GM12865 (cell line): ENCODE data around the gene NXN.

Experiments
- DNase-seq: peaks from one replicate; pipeline ENCODE4 v3.0.0; 2010; ENCODE audit warnings: low read depth
- H3K4me3 ChIP-seq: 2 replicates; pipeline ENCODE4 v1.5.1; 2011; ENCODE audit warnings: mild to moderate bottlenecking, low read depth, low read length, control low read depth
- TF ChIP-seq, protein P1 (sequence below): IDR thresholded peaks from 2 replicates; pipeline ENCODE4 v1.5.1; 2011; ENCODE audit warnings: low read length, control low read depth, low read depth, inconsistent platforms; ENCODE audit not compliant: insufficient read depth; ENCODE audit errors: missing control alignments

NXN gene

DNA sequence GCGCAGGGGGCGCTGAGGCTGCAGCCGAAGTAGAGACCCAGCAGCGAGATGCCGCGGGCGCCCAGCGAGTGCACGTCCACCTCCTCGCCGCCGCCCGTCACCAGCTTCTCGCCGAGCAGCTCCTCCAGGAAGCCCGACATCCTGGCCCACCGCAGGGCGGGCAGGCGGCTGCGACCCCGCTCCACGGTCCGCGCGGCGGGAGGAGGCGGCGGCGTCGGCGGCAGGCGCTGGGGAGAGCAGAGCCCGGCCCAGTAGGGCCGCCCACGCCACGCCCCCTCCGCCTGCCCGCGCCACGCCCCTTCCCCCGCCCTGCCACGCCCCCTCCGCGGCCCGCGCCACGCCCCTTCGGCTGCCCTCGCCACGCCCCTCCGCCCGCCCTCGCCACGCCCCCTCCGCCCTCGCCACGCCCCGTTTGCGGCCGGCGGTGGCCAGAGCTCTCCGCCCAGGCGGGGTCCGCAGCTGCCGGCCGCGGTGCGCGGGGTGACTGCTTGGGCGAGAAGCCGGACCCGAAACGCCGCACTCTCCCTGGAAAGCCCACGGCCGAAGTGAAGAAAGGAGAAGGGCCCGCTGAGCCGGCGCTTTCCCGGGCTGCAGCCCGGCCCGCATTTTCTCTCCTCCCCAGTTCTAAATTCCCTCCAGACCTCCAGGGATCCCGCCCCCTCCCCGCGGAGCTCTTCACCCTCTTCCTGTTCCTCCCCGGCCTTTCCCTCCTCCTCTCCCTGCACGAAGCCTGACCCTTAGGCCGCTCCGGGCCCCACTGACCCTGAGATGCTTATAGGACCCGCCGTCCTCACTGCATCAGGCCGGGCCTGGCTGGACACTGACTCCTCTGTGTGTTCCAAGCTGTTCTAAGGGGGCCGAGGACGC, at the start of gene NXN:
Gene NXN, minus strand, starts transcription at position 238 of the 867 bp plus-strand sequence.
- DNase-seq, result peak; percentile 84
- TF ChIP-seq, protein P1, sequence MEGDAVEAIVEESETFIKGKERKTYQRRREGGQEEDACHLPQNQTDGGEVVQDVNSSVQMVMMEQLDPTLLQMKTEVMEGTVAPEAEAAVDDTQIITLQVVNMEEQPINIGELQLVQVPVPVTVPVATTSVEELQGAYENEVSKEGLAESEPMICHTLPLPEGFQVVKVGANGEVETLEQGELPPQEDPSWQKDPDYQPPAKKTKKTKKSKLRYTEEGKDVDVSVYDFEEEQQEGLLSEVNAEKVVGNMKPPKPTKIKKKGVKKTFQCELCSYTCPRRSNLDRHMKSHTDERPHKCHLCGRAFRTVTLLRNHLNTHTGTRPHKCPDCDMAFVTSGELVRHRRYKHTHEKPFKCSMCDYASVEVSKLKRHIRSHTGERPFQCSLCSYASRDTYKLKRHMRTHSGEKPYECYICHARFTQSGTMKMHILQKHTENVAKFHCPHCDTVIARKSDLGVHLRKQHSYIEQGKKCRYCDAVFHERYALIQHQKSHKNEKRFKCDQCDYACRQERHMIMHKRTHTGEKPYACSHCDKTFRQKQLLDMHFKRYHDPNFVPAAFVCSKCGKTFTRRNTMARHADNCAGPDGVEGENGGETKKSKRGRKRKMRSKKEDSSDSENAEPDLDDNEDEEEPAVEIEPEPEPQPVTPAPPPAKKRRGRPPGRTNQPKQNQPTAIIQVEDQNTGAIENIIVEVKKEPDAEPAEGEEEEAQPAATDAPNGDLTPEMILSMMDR, result peak; percentile 22
- H3K4me3 ChIP-seq, result peak within 1 kb of the TSS; percentile 51

DNA sequence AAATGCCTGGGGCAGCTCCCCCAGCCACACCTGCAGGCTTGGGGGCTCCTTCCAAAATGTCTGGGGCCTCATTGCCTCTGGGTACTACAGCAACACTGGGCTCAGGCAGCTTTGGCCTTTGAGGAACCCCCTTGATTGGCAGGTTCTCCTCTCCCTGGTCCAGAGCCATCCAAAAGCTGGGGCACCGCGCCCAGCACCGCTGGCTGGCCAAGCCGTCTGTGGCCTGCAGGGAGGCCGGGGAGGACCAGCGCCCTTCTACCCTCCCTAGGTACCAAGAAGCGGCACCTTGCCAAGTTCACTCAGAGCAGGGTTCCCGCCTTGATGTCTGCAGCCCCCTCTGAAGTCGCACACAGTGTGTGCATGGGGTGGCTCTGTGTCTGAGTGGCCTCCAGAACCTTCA, 47.5 kb upstream of the NXN start:
- H3K4me3 ChIP-seq, result no peak overlapping the region

GRCh38 chr17:1026599-1026975, 47.0 kb upstream of the NXN start:
- H3K4me3 ChIP-seq, result no peak overlapping the region
- DNase-seq, result no peak
- TF ChIP-seq, protein P1, result no peak

More for the DNA sequence above, 47.5 kb upstream of the NXN start:
- no peak for DNase-seq
- TF ChIP-seq, protein P1, result no peak

DNA sequence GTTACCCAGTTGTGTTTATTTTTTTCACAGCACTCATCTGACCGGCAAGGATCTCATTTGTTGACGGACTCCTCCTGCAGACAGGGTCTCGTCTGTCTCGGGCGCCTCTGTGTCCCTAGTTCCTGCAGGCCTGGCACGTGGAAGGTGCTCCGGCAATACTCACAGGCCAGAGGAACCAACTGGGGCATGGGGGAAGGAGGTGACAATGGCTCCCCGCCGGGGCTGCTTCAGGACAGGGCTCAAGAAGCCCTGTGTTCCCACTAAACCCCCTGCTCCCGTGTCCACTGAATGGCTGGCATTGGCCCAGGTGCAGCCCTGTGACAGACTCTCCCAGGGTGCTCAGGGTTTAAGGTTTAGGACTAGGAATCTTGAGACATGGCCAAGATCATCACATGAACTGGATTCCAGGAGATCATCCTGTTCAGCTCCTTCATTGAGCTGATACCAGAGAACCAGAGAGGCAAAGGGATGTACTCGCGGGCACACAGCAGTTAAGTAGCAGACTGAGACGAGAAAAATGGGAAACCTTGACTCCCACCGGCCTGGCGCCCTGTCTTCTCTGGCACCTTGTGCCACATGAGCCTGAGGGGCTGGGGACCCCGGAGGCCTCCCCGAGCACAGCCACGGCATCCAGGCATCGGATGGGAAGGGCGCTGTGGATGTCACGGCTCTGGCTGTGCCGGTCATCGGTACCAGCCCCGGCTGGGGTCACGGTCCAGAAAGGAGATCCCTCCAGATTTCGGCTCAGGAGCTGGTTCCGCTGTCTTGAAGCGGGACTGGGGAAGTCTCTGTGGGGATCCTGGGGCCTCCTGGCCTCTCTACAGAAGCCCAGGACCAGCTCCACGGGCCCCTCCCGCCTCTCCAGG, 46.4 kb upstream of the NXN start:
- H3K4me3 ChIP-seq, result no peak overlapping the region
- TF ChIP-seq, protein P1, result no peak
- DNase-seq, result no peak

DNA sequence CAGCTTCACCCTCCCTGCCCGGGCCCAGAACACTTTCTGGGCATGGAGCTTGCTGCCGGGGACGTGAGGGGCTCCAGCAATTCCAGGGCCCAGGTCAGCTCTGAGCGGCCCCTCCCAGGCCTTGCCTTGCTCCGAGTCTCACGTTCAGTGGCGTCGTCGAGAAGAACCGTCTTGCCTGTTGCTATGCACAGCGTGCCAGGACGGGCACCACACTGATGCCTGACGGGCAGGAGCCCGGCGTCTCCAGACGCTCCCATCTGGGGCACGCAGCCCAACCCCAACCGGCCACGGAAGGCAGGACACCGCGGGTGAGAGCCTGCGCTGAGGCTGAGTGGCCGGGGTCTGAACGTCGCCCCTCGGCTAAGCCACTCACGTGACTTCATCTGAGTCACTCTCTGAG, 44.5 kb upstream of the NXN start:
- DNase-seq, result no peak
- no peak overlapping the region for H3K4me3 ChIP-seq
- TF ChIP-seq, protein P1, result no peak

DNA sequence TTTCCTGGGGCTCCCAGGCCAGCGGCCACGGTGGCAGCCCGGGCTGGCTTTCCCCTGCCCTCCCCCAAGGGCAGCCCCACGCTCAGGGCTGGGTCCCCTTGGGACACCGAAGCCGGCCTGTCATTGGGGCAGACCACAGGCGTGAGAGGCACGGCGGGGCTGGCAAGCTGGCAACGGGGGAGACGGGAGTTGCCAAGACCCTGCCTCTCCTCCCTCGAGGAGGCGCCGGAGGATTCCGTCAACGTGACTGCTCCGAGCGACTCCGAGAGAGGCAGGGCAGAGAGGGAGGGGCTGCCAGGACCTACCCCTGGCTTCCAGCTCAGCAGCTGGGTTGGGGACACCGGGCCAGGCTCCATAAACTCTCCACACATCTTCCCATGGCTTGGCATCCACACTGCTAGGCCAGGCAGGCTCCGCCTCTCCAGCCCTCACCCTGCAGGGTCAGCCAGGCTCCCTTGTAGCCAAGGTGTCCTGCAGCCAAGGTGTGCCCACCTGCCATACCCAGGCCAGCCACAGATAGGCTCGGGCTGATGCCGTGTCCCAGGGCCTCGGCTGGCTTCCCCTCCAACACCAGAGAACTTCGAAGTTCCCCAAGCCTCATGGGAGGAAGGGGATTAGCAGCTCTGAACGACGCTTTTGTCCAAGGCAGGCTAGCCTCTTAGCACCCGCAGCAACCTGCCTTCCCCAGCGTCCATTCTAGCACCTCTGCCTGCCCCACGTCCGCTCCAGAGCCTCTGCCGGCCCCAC, 42.9 kb upstream of the NXN start:
- DNase-seq, result no peak
- no peak overlapping the region for H3K4me3 ChIP-seq
- TF ChIP-seq, protein P1, result no peak
